CD4-positive, CD25-positive, alpha-beta regulatory T cell (primary cell): ENCODE data around the gene OSGIN1. TPM values are rescaled to one million over a fixed set of nuclear protein-coding genes. Genes with fewer than 3 reads are reported as not detected.

ENCODE experiments used
- ATAC-seq, 2 donors: fragments of 150-1000 bp; cut with Tn5 transposase; one replicate each; pipeline ENCODE4 v1.10.0; 2021; ENCODE audit warnings: low read depth in 2 of 2, moderate number of reproducible peaks in 2 of 2, moderate library complexity in 1 of 2
- DNase-seq, 3 donors: peaks; one replicate each; pipeline versions ENCODE4 v3.0.0 to v3.0.0-alpha.2; 2012 to 2022; ENCODE audit warnings: mixed read lengths in 1 of 3
- H3K27ac ChIP-seq: one replicate; pipeline ENCODE4 v1.7.0; 2013; ENCODE audit warnings: mild to moderate bottlenecking, low read length; ENCODE audit not compliant: insufficient read depth, poor library complexity, severe bottlenecking
- H3K27me3 ChIP-seq: one replicate; pipeline ENCODE4 v1.7.0; 2013; ENCODE audit warnings: low read length; ENCODE audit not compliant: control insufficient read depth, insufficient read depth
- H3K36me3 ChIP-seq: one replicate; pipeline ENCODE4 v1.7.0; 2013; ENCODE audit warnings: mild to moderate bottlenecking, low read length, moderate library complexity; ENCODE audit not compliant: control insufficient read depth, insufficient read depth
- H3K4me1 ChIP-seq: 2 replicates; pipeline ENCODE4 v1.7.0; 2013; ENCODE audit warnings: mild to moderate bottlenecking, low read length; ENCODE audit not compliant: insufficient read depth, control insufficient read depth, poor library complexity, severe bottlenecking
- H3K4me3 ChIP-seq: one replicate; pipeline ENCODE4 v1.7.0; 2013; ENCODE audit warnings: low read depth, mild to moderate bottlenecking, low read length, moderate library complexity
- H3K9me3 ChIP-seq, 2 experiments: 1 replicate in 1 of 2; 2 replicates in 1 of 2; pipeline ENCODE4 v1.7.0; 2013; ENCODE audit warnings: low read length in 2 of 2, mild to moderate bottlenecking in 1 of 2, moderate library complexity in 1 of 2; ENCODE audit not compliant: control insufficient read depth in 2 of 2
- H3K27ac Mint-ChIP-seq, 3 donors: one replicate each; pipeline ENCODE4 v1.8.0; 2020 to 2022; ENCODE audit warnings: mild to moderate bottlenecking in 3 of 3, mixed read lengths in 3 of 3, moderate library complexity in 2 of 3
- H3K27me3 Mint-ChIP-seq: one replicate; pipeline ENCODE4 v1.8.0; 2022; ENCODE audit warnings: mild to moderate bottlenecking, mixed read lengths
- H3K36me3 Mint-ChIP-seq: one replicate; pipeline ENCODE4 v1.8.0; 2020; ENCODE audit warnings: mixed read lengths
- H3K4me1 Mint-ChIP-seq, 4 donors: one replicate each; pipeline ENCODE4 v1.8.0; 2020 to 2022; ENCODE audit warnings: mixed read lengths in 4 of 4, mild to moderate bottlenecking in 1 of 4
- H3K4me3 Mint-ChIP-seq, 4 donors: one replicate each; pipeline ENCODE4 v1.8.0; 2020 to 2022; ENCODE audit warnings: mild to moderate bottlenecking in 4 of 4, mixed read lengths in 4 of 4, moderate library complexity in 3 of 4
- H3K9me3 Mint-ChIP-seq, 7 donors: one replicate each; pipeline ENCODE4 v1.8.0; 2020 to 2022; ENCODE audit warnings: mixed read lengths in 7 of 7, mild to moderate bottlenecking in 3 of 7, moderate library complexity in 2 of 7
- polyA plus RNA-seq, 4 donors: library from polyadenylated mRNA; unstranded; fragments of 300-500 nt; fragmentation: Illumina TruSeq; gene quantifications; one replicate each; pipeline ENCODE4 v1.2.3, GENCODE V29; 2021
- total RNA-seq: library from RNA; stranded (reverse); gene quantifications from one replicate; pipeline ENCODE4 v1.2.3, GENCODE V29; 2022

The OSGIN1 gene
- total and polyA plus RNA-seq, 5 donors from 2014 or later = 0.29 to 0.72 TPM; not detected in 3

DNA sequence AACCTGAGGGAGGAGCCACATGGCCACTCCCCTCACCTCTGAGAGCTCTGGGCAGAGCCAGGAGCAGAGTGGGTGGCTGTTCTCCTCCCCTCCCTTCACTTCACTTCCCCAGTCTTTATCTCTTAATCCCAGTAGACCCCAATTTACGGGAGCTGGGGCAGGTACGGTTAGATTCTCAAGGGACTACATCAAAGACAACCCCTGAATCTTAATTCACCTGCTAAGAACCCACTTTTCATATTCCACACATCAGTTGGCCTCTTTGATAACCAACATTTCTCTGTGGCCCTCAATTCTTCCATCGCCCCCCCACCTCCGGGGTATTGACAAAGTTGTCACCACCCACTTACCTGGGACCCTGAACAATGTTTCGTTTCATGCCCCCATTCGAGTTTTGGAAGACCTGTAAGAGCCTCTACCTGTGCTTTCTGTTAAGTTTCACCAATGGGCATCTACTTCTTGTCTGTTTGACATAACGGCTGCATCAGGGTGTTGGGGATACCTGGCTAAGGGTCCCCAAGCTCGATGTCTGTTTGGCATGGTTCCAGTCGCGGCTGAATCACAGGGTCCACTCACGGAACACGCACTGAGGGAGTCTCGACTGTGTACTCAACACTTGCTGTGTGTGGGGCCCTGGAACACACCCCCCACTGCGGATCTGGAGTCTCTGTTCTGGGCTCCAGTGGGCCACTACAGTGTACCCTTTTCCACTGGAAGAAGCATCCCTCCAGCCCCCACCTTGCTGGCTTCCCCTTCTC is 61.7 kb downstream of the OSGIN1 start:
- peaks cover 0 to 10% (median 4%) of the 10 kb centered on the region in 4 donors for H3K4me1 Mint-ChIP-seq
- no peak for ATAC-seq
- no peak for DNase-seq
- H3K36me3 Mint-ChIP-seq = no peaks in the 10 kb centered on the region
- H3K27me3 Mint-ChIP-seq = peaks cover 4% of the 10 kb centered on the region
- Histone ChIP-seq H3K27me3 (no peaks in the 10 kb centered on the region), H3K4me1 (no peaks in the 10 kb centered on the region), H3K27ac (no peak overlapping the region), H3K4me3 (no peak overlapping the region), H3K36me3 (no peaks in the 10 kb centered on the region), H3K9me3 (peaks cover 2 to 4% of the 10 kb centered on the region in 2 experiments)
- no peak overlapping the region for H3K27ac Mint-ChIP-seq
- H3K4me3 Mint-ChIP-seq = peak overlapping the region in 1 of 4 donors; percentile 24
- H3K9me3 Mint-ChIP-seq = peaks cover 0 to 3% (median 0%) of the 10 kb centered on the region in 7 donors

DNA sequence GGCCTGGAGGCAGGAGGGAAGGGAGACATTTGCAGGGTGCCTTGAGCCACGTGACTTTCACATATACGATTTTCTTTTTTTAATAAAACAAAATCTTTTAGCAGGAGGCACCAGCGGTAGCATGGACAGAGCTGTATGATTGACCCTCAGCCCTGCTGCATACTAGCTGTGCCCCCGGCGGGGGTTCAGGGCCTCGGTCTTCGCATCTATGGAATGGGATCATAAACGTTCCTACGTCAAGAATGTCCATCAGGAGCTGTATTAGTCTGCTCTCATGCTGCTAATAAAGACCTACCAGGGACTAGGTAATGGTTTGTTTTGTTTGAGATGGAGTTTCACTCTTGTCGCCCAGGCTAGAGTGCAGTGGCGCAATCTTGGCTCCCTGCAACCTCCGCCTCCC is 62.4 kb downstream of the OSGIN1 start:
- no peak for DNase-seq
- H3K4me3 Mint-ChIP-seq = no peak overlapping the region
- H3K4me1 Mint-ChIP-seq = peaks cover 0 to 10% (median 4%) of the 10 kb centered on the region in 4 donors
- H3K27me3 Mint-ChIP-seq = peaks cover 4% of the 10 kb centered on the region
- Histone ChIP-seq H3K27ac (no peak overlapping the region), H3K9me3 (peaks cover 2 to 4% of the 10 kb centered on the region in 2 experiments), H3K4me3 (no peak overlapping the region), H3K36me3 (no peaks in the 10 kb centered on the region), H3K4me1 (no peaks in the 10 kb centered on the region), H3K27me3 (no peaks in the 10 kb centered on the region)
- H3K36me3 Mint-ChIP-seq = no peaks in the 10 kb centered on the region
- no peak overlapping the region for H3K27ac Mint-ChIP-seq
- peaks cover 0 to 3% (median 0%) of the 10 kb centered on the region in 7 donors for H3K9me3 Mint-ChIP-seq
- ATAC-seq = no peak

Other genes with a start within 250 kb of the OSGIN1 start
- gene HSBP1, start 145.3 kb upstream of the OSGIN1 start, total RNA-seq = 26.7 TPM
- gene HSBP1, start 145.3 kb upstream of the OSGIN1 start, polyA plus RNA-seq = 10 to 100 TPM; 25.1 to 53.0 (median 38.3) TPM
- 6.5 TPM for gene MLYCD, start 54.1 kb upstream of the OSGIN1 start, total RNA-seq
- 1 to 10 TPM; 1.9 to 3.0 (median 2.2) TPM for gene MLYCD, start 54.1 kb upstream of the OSGIN1 start, polyA plus RNA-seq
- not detected for gene NECAB2, start 15.0 kb downstream of the OSGIN1 start, total RNA-seq
- gene NECAB2, start 15.0 kb downstream of the OSGIN1 start, polyA plus RNA-seq = not detected
- not detected for gene SLC38A8, start 89.6 kb downstream of the OSGIN1 start, total RNA-seq
- not detected for gene SLC38A8, start 89.6 kb downstream of the OSGIN1 start, polyA plus RNA-seq
- gene MBTPS1, start 163.7 kb downstream of the OSGIN1 start, total RNA-seq = 118 TPM
- 10 to 100 TPM; 40.6 to 62.5 (median 47.8) TPM for gene MBTPS1, start 163.7 kb downstream of the OSGIN1 start, polyA plus RNA-seq
- gene HSDL1, start 191.9 kb downstream of the OSGIN1 start, total RNA-seq = 17.3 TPM
- gene HSDL1, start 191.9 kb downstream of the OSGIN1 start, polyA plus RNA-seq = 10 to 100 TPM in 1 of 4 donors, 1 to 10 TPM in 3; 6.8 to 10.6 (median 9.6) TPM
- 0.27 TPM for gene DNAAF1, start 192.1 kb downstream of the OSGIN1 start, total RNA-seq
- under 1 TPM in 3 of 4 donors, not detected in 1; 0.03 to 0.81 (median 0.33) TPM for gene DNAAF1, start 192.1 kb downstream of the OSGIN1 start, polyA plus RNA-seq
- 90.6 TPM for gene TAF1C, start 233.8 kb downstream of the OSGIN1 start, total RNA-seq
- 1 to 10 TPM; 6.3 to 8.6 (median 7.2) TPM for gene TAF1C, start 233.8 kb downstream of the OSGIN1 start, polyA plus RNA-seq
- gene ADAD2, start 237.9 kb downstream of the OSGIN1 start, total RNA-seq = not detected
- under 1 TPM in 3 of 4 donors, not detected in 1; 0.07 to 0.40 (median 0.25) TPM for gene ADAD2, start 237.9 kb downstream of the OSGIN1 start, polyA plus RNA-seq